SW480 (cell line): ENCODE results near the gene UNKL.
"Not testable (repeated sequence)": the region's sequence is repeated elsewhere in the genome, so short reads cannot be mapped to it uniquely, and the experiment has no call there.

ENCODE experiments used
- DNase-seq: peaks from one replicate; pipeline ENCODE4 v3.0.0-alpha.2; 2016; ENCODE audit warnings: low spot score

Gene UNKL

DNA sequence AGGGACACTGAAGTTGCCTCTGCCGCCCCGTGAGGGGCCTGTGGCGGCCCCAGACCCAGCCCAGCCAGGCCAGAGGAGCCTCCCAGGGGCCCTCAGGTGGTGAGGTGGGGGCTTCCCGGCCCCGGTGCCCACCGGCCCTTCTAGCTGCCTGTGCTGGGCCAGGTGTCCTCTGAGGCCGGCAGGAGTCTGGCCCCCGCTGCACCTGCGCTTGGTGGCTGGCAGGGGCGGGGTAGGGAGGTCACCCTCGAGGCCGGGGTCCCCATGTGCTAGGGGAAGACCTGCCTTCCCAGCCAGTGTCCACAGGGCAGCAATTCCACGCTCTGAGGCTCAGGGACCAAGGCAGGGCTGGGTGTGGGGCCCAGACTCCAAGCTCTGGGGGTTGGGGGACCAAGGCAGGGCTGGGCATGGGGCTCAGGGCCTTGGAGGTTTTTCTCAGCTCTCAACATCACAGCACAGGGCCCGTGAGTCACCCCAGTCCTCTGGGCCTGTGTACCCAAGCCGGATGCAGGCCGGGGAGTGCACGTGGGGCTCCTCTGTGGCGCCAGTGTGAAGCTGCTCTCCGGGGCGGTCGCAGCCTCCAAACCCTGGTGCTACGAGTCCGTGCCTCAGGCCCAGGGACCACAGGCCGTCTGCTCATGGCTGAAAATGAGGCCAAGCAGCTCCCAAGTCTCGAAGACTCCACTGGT is 31.2 kb upstream of the UNKL start:
- no peak for DNase-seq

DNA sequence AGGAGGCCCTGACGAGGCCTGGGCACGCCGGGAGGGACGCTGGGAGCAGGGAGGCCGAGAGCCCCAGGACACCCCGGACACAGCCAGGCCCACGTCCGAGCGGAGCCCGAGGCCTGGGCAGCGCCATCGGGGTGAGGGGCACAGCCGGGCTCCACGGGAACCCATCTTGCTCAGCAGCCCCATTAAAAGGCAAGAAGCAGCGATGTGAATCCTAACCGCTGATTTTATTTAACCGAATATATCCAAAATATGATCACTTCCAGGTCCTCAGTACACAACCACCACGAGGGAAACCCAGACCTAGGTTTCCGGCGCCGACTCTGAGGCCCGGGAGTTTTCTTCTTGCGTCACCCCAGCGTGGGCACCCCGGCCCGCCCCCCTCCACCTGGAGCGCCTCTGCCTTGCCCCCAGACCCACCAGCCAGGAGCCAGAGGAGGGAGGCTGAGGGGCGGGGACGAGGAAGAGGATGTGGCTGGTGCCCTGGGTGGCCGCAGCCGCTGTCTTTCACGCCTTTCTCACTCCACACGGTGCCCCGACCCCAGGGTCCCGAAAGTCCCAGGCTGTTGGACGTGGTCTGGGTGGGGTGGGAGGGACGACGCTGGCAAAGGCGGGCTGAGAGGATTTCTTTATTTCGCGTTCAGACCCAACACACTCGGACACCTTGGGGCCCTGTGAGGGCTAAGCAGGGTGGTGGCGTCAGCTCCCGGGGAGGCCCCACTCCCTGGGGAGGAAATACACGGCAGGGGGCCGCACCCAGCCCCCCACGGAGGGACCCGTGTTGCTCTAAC is 30.4 kb upstream of the UNKL start:
- DNase-seq = no peak

DNA sequence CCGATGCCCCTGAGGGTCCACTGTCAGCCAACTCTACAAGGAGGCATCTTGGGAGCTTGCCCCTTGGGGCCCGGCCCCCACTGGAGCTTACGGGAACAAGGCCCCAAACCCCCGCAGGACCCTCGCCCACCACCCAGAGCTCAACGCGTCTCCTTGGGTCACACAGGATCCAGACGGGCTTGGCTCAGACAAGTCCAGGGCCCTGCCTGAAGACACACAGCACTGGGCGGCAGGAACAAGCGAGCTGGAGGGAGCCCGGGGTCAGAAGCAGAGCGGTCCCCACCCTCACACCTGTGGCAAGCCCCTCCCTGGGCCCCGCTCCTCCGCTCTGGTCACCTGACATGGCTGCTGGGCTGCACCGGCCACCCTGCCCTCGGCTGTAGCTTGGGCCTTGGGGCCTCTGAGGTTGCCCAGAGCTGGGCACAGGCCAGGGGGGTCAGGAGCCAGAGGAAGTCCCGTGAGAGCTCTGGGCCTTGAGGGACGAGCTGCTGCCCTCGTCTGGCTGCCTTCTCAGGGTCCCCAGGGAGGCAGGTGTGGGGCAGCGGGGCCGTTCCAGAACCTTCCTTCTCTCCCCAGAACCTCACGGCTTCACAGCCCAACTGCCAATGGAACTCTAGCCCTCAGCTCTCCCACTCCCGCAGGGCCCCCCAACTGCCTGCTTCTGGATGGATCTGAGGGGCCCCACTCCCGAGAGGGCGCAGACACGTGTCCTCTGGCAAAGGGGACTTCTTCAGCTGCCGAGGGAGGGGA is 29.7 kb upstream of the UNKL start, which contains the start of gene CCDC154:
TSS of gene CCDC154 (minus strand) at position 577 of the 750 bp plus-strand sequence. CDS start at position 343, 234 bp downstream.
- DNase-seq = no peak

DNA sequence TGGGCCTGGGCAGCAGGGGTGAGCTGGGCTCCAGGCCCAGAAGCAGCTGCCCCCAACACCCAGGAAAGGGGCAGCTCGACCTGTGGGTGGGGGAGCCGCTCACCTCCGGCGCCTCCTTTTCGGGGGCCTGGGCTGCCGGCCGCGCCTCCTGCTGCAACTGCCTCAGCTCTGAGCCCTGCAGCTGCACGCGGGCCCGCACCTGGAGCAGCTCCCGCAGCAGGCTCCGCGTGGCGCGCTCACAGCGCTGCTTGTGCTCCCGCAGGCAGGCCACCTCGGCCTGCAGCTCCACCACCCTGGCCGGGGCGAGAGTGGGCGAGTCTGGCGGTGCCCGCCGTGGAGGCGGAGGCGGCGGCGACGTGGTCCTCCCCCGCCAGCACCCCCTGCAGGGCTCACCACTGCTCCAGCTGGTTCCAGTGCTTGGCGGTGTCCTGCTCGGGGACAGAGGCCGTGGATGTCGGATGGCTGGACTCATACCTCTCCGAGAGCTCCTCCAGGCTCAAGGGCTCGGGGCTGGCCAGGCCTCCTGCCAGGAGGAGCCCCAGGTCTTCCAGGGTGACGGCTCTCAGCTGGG is 29.0 kb upstream of the UNKL start:
- no peak for DNase-seq

DNA sequence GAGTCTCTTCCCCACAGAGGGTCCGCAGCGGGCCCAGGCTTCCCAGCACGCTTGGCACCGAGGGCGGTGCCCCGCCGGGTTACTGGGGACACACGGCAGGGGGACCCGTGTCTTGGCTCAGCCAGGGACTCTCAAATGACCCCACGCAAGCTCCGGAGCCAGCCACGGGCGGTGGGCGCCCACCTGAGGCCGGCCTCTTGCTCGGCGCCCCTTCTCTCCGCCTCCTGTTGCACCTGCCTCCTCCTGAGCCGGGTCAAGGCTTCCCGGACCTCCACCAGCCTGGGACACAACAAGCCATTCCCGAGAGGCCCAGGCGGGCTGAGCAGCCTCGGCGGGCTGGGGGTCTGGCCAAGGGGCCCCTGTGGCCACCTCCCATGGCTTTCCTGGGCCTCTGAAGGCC is 28.2 kb upstream of the UNKL start:
- no peak for DNase-seq

DNA sequence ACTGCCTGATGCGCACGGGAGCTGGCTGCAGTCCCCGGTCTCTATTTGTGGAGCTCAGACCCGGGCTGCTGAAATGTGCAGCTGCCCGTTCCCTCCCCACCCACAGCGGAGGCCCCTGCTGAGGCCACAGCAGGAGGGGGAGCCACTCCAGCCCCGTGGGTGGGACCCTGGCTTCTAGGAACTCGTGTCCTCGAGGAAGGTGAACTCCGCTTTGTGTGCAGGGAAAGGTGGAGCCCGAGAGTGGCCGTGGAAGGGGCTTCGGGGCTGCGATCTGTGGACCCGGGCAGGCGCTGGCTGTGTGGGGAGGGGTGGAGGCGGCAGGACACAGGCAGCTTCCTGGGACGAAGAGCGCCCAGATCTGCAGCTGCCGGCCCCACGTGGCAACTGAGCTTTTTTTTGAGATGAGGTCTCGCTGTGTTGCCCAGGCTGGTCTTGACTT is 26.9 kb upstream of the UNKL start:
- DNase-seq = no peak

DNA sequence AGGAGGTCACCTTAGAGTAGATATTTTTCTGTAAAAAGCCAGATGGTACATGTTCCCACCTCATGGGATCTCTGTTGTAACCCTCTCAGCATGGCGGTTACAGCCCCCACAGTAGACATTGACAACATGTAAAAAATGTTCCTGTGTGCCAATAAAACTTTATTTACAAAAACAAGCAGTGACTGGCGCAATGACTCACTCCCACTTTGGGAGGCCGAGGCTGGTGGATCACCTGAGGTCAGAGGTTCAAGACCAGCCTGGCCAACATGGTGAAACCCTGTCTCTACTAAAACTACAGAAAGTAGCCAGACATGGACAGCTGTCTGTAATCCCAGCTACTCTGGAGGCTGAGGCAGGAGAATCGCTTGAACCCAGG is 25.2 kb upstream of the UNKL start:
- DNase-seq = not testable (repeated sequence)

DNA sequence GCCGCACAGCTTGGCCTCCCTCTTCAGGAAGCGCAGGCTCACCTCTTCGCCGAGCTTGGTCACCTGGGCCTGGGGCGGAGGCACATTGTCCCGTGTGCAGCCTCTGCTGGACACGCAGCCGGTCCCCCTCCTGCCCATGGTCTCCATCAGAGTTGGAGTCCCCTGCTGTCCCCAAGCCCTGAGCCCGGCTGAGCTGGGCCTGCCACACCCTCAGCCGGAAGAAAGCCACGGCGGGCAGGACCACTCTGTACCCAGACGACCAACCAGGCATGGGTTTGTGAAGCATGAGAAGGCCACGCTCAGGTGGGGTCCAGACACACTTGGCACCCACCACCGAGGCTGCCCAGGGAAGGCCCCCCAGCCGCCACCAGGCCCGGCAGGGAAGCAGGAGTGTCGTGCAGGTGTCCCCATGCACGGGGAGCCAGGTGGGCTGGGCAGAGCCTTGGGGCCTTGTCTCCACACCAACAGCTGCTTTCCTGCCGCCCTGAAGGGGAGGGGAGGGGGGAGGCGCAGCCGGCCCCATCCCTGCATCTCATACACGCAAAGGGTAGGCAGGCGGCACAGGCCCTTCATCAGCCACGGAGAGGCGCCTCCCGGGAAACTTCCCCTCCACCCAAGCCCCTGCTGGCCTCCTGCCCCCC is 24.7 kb upstream of the UNKL start:
- DNase-seq = no peak

DNA sequence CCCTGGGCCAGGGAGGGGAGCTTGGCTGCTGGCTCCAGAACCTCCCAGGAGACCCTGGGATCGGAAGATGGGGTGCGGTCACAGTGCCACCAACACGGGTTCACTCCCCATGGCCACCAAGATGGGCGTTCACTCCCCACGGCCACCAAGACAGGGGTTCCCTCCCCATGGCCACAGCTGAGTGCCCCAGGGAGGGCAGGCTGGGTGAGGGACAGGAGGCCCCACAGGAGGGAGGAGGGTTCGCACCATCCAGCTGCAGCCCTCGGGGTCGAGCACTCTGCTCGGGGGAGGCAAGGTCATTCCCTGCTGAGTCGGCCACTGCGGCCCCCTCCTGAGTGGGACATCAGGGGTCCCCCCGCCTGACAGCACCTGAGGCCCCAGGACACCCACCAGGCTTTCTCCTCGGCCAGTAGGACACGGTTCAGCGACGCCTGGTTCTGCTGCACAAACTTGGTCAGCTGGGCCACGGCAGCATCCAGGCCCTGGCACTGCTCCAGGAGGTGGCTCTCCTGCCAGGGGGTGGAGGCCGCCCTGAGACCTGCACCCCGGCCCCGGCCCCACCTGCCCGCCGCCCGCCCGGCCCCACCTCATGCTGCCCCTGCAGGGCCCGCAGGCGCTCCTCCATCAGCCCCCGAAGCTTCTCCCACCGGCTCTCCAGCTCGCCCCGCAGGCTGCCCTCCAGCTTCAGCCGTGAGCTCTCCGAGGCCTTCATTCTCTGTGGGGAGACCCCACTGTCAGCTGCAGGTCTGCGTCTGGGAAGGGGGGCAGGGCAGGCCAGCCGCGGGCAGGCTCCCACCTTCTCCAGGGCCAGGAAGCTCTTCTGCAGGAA is 23.9 kb upstream of the UNKL start:
- no peak for DNase-seq

DNA sequence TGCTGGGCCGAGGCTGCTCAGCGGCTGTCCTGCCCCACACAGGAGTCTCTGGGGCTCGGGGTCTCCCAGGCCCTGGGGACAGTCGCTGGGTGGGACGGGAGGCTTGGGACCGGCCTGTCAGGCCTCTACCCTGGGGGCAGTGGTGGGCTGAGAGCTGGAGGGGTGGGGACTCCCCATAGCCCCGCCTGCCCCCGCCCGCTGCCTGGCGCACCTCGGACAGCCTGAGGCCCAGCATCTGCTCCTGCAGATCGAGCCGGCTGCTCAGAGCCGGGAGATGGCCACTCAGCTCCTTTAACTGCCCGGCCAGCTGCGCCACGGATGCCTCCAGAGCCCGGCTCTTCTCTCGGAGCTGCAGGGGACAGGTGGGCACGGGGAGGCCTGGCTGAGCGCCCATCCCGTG is 23.1 kb upstream of the UNKL start:
- DNase-seq = no peak

DNA sequence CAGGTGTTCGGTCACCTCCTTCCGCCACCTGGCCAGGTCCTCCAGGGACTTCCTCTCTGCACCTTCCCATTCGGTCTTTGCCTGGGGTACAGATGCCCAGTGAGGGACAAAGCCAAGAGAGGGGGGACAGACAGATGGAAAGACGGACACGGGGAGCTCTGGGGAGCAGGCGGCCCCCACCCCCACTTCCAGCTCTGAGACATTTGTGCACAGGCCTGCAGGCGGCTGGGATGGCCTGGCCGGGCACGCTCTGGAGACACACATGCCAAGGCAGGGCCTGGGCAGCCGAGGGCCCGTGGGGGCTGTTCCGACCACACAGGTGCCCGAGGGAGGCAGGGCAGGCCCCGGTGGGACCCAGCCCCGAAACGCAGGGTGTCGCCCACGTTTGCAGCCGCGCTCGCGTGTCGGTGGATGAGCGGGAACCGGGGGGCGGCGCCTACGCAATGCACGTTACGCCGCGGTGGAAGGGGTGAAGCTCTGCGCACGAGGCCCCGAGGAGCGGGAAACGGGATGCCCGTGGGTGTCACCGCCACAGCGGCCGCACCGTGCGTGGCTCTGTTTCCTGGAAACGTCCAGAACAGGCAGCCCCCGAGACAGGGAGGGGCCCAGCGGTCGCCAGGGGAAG is 22.3 kb upstream of the UNKL start:
- DNase-seq = no peak

DNA sequence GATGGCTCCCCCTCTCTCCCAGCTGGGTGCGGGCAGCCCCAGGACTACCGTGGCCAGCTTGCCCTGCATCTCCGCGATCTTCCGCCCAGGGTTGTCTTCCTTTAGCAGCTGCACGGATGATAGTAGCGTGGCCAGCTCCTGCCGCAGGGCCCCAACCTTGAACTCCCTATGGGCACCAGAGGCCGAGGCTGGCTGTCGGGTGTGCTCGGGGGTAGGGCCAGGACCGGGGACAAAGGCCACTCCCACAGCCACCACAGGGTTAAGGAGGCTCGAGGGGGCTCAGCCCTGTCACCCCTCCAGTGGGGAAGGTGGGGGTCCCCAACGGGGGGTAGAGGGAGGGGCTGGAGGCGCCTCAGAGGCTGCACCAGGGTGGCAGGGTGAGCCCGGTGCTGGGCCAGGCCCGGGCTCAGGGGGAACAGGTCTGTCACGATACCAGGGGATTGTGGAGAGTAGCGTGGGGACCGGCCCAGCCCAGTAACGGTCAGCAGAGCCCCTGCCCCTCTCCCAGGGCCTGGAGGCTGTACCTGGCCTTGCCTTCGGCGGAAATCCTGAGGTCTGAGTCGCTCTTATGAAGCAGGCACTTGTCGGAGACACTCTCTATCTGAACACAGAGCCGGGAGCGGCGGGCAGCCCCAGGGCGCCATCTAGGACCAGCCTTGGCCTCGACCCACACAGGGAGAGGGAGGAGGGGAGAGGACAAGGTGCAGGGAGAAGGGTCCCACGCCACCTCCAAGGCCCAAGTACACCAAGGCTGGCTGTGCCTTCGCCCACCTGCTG is 21.6 kb upstream of the UNKL start:
- no peak for DNase-seq

DNA sequence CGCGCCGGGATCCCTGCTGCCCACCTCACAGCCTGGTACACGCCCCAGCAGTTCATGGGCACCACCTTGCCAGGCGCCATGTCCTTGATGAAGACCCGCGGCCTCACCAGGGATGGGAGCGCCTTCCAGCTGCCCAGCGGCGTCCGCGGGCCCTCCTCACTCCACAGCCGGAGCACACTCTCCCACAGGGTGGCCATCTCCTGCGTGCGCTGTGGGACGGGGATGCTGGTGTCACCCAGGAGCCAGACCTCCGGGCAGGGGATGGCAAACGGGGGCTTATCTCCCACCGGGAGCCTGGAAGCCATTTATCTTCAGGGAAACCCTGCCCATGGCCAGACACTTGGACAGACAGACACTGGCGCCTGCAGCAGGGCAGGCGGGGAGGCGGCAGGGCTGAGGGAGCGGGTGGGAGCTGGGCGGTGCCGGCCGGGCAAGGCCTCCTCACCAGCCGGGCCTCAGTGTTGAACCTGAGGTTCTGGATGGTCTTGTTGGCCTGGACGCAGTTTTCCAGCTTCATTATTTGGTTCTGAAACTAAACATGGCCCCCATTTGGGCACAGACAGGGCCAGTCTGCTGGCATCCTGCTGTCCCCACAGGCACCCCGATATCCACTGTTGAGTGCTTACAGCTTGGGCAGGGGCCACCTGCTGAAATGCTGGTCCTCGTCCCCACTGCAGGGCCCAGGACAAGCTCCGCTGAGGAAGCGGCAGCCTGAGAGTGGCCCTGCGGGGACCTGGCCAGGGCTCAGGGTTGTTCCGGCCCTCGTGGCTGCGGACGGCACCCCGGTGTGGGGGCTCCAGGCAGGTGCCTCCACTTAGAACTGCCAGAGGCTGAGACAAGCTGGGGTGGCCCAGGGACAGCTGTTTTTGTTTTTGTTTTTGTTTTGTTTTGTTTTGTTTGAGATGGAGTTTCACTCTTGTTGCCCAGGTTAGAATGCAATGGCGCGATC is 20.4 kb upstream of the UNKL start:
- DNase-seq = no peak

DNA sequence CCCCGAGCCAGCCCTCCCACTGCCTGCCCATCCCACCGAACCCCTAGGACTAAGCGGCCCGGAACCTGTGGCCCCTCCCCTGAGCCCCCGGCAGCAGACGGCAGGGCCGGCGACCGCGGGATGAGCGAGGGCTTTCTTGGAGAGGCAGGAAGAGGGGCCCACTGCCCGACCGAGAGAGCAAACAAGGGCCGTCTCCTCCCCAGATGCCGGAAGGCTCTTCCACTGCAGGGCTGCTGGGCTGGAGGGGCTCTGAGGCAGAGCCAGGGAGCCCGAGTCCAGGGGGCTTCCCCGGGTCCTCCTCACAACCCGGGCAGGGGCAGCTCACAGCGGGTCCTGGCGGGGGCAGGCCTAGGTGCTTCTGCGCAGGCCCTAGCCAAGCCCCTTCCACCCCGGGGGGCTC is 19.3 kb upstream of the UNKL start:
- no peak for DNase-seq

DNA sequence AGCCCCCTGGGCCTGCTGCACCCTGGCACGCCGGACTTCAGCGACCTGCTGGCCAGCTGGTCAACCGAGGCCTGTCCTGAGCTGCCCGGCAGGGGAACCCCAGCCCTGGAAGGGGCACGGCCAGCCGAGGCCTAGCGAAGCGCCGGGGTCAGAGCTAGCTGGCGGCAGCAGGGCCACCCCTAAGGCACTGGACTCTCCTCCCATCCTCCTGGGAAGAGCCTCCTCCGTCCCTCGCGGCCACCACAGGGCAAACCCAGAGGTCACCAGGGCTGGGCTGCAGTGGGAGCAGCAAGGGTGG is 18.7 kb upstream of the UNKL start:
- DNase-seq = no peak

DNA sequence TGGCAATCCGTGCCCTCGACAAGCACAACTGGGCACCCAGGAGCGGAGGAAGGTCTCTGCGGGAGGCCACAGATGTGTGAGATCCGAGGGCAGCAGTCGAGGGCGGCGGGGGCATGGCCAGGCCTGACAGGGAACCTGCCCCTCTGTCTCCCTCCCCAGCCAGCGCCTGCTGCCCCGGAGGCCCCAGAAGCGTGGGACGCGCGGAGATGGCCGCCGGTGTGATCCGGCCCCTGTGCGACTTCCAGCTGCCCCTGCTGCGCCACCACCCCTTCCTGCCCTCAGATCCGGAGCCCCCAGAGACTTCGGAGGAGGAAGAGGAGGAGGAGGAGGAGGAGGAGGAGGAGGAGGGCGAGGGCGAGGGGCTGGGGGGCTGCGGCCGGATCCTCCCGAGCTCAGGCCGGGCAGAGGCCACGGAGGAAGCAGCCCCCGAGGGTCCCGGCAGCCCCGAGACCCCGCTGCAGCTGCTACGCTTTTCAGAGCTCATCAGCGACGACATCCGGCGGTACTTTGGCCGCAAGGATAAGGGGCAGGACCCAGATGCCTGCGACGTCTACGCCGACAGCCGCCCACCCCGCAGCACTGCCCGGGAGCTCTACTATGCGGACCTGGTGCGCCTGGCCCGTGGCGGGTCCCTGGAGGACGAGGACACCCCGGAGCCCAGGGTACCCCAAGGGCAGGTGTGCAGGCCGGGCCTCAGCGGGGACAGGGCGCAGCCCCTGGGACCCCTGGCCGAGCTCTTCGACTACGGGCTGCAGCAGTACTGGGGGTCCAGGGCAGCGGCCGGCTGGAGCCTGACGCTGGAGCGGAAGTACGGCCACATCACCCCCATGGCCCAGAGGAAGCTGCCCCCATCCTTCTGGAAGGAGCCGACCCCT is 18.1 kb upstream of the UNKL start:
- DNase-seq = no peak

DNA sequence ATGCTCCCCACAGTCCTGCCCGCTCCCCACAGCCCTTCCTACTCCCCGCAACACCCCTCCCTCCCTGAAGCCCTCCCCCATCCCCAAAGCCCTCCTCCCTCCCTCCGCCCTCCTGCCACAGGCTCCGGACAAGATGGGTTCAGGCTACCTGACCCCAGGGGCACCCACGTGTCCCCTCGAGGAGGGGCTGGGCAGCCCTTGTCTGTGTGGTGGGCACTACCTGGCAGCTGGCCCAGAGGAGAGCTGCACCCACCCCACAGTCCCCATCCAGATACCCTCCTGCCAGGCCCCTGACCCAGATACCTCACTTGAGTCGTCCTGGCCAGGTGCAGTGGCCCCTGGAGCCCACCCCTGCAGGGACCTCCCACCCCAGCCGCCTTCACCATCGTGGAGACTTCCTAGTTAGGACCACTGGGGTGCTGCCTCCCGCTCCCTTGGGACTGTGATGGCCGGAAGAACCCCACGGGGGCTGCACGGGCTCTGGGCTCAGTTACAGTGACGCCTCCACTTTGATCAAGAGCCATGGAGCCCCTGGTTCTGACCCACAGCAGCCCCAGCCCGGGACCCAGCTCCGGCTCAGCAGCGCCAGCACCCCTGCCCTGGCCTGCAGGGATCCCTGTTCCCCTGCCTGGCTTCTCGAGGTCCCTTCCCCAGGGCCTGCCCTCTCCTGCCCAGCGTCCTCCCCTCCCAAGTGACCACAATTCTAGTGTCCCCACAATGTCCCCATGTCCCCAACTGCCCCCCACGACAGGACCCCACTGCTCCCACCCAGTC is 17.2 kb upstream of the UNKL start:
- DNase-seq = no peak
